ENCODE data around the gene CELA2B. TPM values are rescaled to one million over a fixed set of nuclear protein-coding genes. Genes with fewer than 3 reads are reported as not detected.

CELA2B gene
- total RNA-seq, 1 experiment from 2014 or later: not detected

- no peaks in the 10 kb centered on the region for H4K20me1 ChIP-seq (ENCODE audit: insufficient read depth)
- no peaks in the 10 kb centered on the region for H3K36me3 ChIP-seq (ENCODE audit: low read depth)
- no peaks in the 10 kb centered on the region for H3K9me3 ChIP-seq (ENCODE audit: insufficient read depth, low read depth)
- POLR2A ChIA-PET (ENCODE audit: unreplicated experiment): no interaction called here
- no peak overlapping the region for H3K4me3 ChIP-seq
- H3F3A ChIP-seq (ENCODE audit: insufficient read depth, low read depth): no peaks in the 10 kb centered on the region
- intact Hi-C loops (cut with micrococcal nuclease; ENCODE audit: unreplicated experiment): no loop called here
- no peaks in the 10 kb centered on the region for H3K79me2 ChIP-seq (ENCODE audit: low read depth)
- no TSS peak for BruUV-seq (replicated peaks)
- H3K9me2 ChIP-seq (ENCODE audit: insufficient read depth): no peaks in the 10 kb centered on the region
- DNase-seq: no peak
- no peak overlapping the region for H3K4me2 ChIP-seq
- H3K27ac ChIP-seq: no peak overlapping the region
- H2AFZ ChIP-seq: no peak overlapping the region
- no peaks in the 10 kb centered on the region for H3K27me3 ChIP-seq (ENCODE audit: insufficient read depth, low read depth)
- H3K4me1 ChIP-seq (replicated peaks; ENCODE audit: insufficient read depth): no peaks in the 10 kb centered on the region
- CTCF ChIA-PET: no interaction called here
- no peak for TF ChIP-seq EZH2 (IDR thresholded peaks at IDR 0.05; ENCODE audit: low read depth)
- TF ChIP-seq, protein P1, sequence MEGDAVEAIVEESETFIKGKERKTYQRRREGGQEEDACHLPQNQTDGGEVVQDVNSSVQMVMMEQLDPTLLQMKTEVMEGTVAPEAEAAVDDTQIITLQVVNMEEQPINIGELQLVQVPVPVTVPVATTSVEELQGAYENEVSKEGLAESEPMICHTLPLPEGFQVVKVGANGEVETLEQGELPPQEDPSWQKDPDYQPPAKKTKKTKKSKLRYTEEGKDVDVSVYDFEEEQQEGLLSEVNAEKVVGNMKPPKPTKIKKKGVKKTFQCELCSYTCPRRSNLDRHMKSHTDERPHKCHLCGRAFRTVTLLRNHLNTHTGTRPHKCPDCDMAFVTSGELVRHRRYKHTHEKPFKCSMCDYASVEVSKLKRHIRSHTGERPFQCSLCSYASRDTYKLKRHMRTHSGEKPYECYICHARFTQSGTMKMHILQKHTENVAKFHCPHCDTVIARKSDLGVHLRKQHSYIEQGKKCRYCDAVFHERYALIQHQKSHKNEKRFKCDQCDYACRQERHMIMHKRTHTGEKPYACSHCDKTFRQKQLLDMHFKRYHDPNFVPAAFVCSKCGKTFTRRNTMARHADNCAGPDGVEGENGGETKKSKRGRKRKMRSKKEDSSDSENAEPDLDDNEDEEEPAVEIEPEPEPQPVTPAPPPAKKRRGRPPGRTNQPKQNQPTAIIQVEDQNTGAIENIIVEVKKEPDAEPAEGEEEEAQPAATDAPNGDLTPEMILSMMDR (conservative IDR thresholded peaks at IDR 0.05): no peak
Observed at GRCh38 chr1:15442119-15442518, 33.8 kb upstream of the CELA2B start.

DNA sequence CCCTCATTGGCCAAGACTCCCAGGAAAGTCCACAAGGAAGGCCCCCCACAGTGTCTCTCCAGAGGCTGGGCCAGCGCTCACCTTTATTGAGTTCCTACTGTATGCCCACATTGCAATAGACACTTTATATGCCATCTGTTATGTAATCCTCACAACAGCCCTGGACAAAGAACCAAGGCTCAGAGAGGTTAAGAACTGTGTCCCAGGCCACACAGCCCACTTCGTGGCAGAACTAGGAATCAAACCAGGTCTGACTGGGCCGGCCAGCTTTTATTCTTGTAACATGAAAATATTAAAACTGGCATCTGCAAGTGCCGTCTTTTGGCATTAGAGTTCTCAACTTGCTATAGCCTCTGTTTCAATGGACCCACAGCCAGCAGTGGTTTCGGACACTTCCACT lies 33.1 kb upstream of the CELA2B start:
- TF ChIP-seq, protein P1 (conservative IDR thresholded peaks at IDR 0.05): no peak
- no peak for TF ChIP-seq EZH2 (IDR thresholded peaks at IDR 0.05; ENCODE audit: low read depth)
- Histone ChIP-seq H4K20me1 (ENCODE audit: insufficient read depth) (no peaks in the 10 kb centered on the region), H3K36me3 (ENCODE audit: low read depth) (no peaks in the 10 kb centered on the region), H3K4me2 (no peak overlapping the region), H3K27me3 (ENCODE audit: insufficient read depth, low read depth) (no peaks in the 10 kb centered on the region), H3K79me2 (ENCODE audit: low read depth) (no peaks in the 10 kb centered on the region), H3K4me3 (no peak overlapping the region), H2AFZ (no peak overlapping the region), H3K4me1 (replicated peaks; ENCODE audit: insufficient read depth) (no peaks in the 10 kb centered on the region), H3K9me3 (ENCODE audit: insufficient read depth, low read depth) (no peaks in the 10 kb centered on the region), H3K9me2 (ENCODE audit: insufficient read depth) (no peaks in the 10 kb centered on the region), H3K27ac (no peak overlapping the region), H3F3A (ENCODE audit: insufficient read depth, low read depth) (no peaks in the 10 kb centered on the region)
- DNase-seq: no peak
- BruUV-seq (replicated peaks): no TSS peak
- CTCF ChIA-PET: no interaction called here
- POLR2A ChIA-PET (ENCODE audit: unreplicated experiment): no interaction called here
- intact Hi-C loops (cut with micrococcal nuclease; ENCODE audit: unreplicated experiment): no loop called here

GRCh38 chr1:15443281-15443680 lies 32.6 kb upstream of the CELA2B start:
- TF ChIP-seq, protein P1 (conservative IDR thresholded peaks at IDR 0.05): no peak
- no peak for TF ChIP-seq EZH2 (IDR thresholded peaks at IDR 0.05; ENCODE audit: low read depth)
- no peaks in the 10 kb centered on the region for H4K20me1 ChIP-seq (ENCODE audit: insufficient read depth)
- no peaks in the 10 kb centered on the region for H3K79me2 ChIP-seq (ENCODE audit: low read depth)
- CTCF ChIA-PET: no interaction called here
- H3K4me3 ChIP-seq: no peak overlapping the region
- POLR2A ChIA-PET (ENCODE audit: unreplicated experiment): no interaction called here
- no peaks in the 10 kb centered on the region for H3K36me3 ChIP-seq (ENCODE audit: low read depth)
- no peak for DNase-seq
- H3K4me1 ChIP-seq (replicated peaks; ENCODE audit: insufficient read depth): no peaks in the 10 kb centered on the region
- BruUV-seq (replicated peaks): no TSS peak
- no peak overlapping the region for H2AFZ ChIP-seq
- intact Hi-C loops (cut with micrococcal nuclease; ENCODE audit: unreplicated experiment): no loop called here
- no peaks in the 10 kb centered on the region for H3K9me2 ChIP-seq (ENCODE audit: insufficient read depth)
- no peak overlapping the region for H3K27ac ChIP-seq
- no peaks in the 10 kb centered on the region for H3F3A ChIP-seq (ENCODE audit: insufficient read depth, low read depth)
- no peak overlapping the region for H3K4me2 ChIP-seq
- H3K9me3 ChIP-seq (ENCODE audit: insufficient read depth, low read depth): no peaks in the 10 kb centered on the region
- no peaks in the 10 kb centered on the region for H3K27me3 ChIP-seq (ENCODE audit: insufficient read depth, low read depth)

Measured in PC-9 (cell line).